Muscle of leg (tissue), 11 donors: Measurements from ENCODE around the gene RPL28. TPM values are rescaled to one million over a fixed set of nuclear protein-coding genes. Genes with fewer than 3 reads are reported as not detected.

ENCODE experiments used
- DNase-seq: peaks from one replicate; pipeline ENCODE4 v3.0.0; 2013
- H3K27ac ChIP-seq: one replicate; pipeline ENCODE4 v1.5.1; 2013; ENCODE audit warnings: mild to moderate bottlenecking, low read length, control low read depth
- H3K27me3 ChIP-seq: one replicate; pipeline ENCODE4 v1.6.1; 2013; ENCODE audit warnings: low read length; ENCODE audit not compliant: control insufficient read depth, insufficient read depth
- H3K36me3 ChIP-seq: one replicate; pipeline ENCODE4 v1.6.1; 2013; ENCODE audit warnings: low read length; ENCODE audit not compliant: control insufficient read depth, insufficient read depth
- H3K4me1 ChIP-seq: one replicate; pipeline ENCODE4 v1.6.1; 2013; ENCODE audit warnings: low read length; ENCODE audit not compliant: control insufficient read depth, insufficient read depth
- H3K4me3 ChIP-seq: one replicate; pipeline ENCODE4 v1.5.1; 2013; ENCODE audit warnings: low read length, control low read depth
- H3K9me3 ChIP-seq: replicated peaks from 2 replicates; pipeline ENCODE4 v1.6.1; 2013; ENCODE audit warnings: low read depth, low read length; ENCODE audit not compliant: control insufficient read depth
- WGBS: methylation state at CpG from one replicate; pipeline ENCODE4 v1.1.5; 2013; ENCODE audit warnings: missing lambda C conversion rate; ENCODE audit not compliant: insufficient coverage; 5-methylcytosine and 5-hydroxymethylcytosine counted together
- polyA plus RNA-seq, 8 donors: library from polyadenylated mRNA; unstranded; fragments of 120-200 nt; gene quantifications; one replicate each; pipeline versions ENCODE4 v1.2.1 to v1.2.3, GENCODE V29; 2013; ENCODE audit warnings: inconsistent platforms in 1 of 8, low replicate concordance in 1 of 8; ENCODE audit not compliant: insufficient read length in 8 of 8, insufficient read depth in 1 of 8
- total RNA-seq: library from RNA; stranded (reverse); fragments of 120-200 nt; gene quantifications from one replicate; pipeline ENCODE4 v1.2.4, GENCODE V29; 2013

The RPL28 gene
- total and polyA plus RNA-seq, 9 donors = 463 to 2,410 (median 1,826) TPM

DNA sequence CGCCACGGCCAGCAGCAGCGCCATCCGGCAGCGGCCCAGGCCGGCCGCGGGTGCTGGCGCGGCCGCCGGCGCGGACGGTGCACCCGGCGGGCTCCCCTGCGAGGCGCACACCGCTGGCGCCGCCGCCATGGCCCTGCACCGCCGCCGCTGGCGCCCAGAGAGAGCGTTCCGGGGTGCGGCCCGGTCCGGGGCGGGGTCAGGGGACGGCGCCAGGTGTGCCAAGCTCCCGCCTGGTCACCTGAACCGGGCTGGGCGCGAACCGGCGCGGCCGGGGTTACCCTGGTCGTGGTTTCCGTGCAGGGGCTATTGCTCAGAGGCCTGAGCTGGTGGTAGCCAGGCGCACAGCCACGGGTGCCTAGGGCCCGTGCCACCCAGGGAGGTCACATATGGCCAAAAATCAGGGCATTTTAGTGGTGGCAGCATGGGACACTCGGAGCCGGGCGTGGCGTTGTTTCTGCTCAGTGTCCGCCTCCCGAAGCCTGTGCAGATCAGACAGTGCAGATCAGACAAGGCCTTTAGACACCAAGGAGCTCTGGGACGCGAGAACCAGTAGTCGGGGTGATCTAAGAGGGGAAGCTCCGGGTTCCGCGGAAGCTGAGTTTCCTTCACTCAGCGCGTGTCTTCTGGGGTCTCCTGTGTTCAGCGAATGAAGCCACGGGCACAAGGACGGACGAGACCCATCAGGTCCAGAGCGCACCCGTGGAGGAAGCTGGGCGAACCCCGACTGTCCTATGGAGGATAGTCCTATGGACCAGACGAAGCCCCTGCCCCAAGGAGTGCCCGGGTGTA lies 1.4 kb upstream of the RPL28 start, which contains the start of gene TMEM238:
Gene TMEM238 (minus strand): TSS at position 162 of the 789 bp plus-strand sequence. CDS start 33 bp downstream, at position 129.
- peaks cover 49% of the 10 kb centered on the region for H3K4me1 ChIP-seq
- peak within 1 kb of the TSS; percentile 99 for H3K27ac ChIP-seq
- no peak for DNase-seq
- 20% methylated on average over 72 of the region's 72 CpGs for WGBS
- H3K36me3 ChIP-seq = peaks cover 29% of the 10 kb centered on the region
- H3K4me3 ChIP-seq = peak within 1 kb of the TSS; percentile 98
- no peaks in the 10 kb centered on the region for H3K9me3 ChIP-seq
- H3K27me3 ChIP-seq = no peaks in the 10 kb centered on the region

- H3K4me3 ChIP-seq = peak overlapping the region; percentile 98
- peak; percentile 99 for DNase-seq
- no peaks in the 10 kb centered on the region for H3K27me3 ChIP-seq
- H3K36me3 ChIP-seq = peaks cover 37% of the 10 kb centered on the region
- peak overlapping the region; percentile 99 for H3K27ac ChIP-seq
- peaks cover 46% of the 10 kb centered on the region for H3K4me1 ChIP-seq
- H3K9me3 ChIP-seq = no peaks in the 10 kb centered on the region
- 6% methylated on average over 20 of the region's 34 CpGs for WGBS
Observed at GRCh38 chr19:55384920-55385723, 610 bp upstream of the RPL28 start.

DNA sequence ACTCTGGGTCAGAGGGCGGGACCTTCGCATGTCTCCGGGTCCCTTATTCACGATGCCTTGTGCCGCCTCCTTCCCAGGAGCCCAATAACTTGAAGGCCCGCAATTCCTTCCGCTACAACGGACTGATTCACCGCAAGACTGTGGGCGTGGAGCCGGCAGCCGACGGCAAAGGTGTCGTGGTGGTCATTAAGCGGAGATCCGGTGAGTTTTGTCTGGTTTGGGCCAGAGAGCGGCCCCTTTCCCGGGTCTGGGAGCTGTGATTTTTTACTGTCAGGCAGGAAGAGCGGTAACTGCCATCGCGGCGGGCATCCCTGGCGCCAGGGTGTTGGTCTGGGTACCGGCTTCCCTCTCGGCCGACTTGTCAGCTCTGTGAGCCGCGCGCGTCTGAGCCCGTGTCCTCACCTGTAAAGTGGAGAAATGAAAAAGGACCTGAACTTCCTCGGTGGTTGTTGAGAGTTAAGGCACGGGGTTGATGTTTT lies 800 bp downstream of the RPL28 start:
- peak overlapping the region; percentile 90 for H3K27ac ChIP-seq
- 2% methylated on average over 33 of the region's 33 CpGs for whole genome bisulfite sequencing
- H3K4me1 ChIP-seq = peaks cover 51% of the 10 kb centered on the region
- no peaks in the 10 kb centered on the region for H3K27me3 ChIP-seq
- no peak for DNase-seq
- H3K4me3 ChIP-seq = peak overlapping the region; percentile 98
- H3K9me3 ChIP-seq = no peaks in the 10 kb centered on the region
- peaks cover 49% of the 10 kb centered on the region for H3K36me3 ChIP-seq

- peaks cover 50% of the 10 kb centered on the region for H3K36me3 ChIP-seq
- H3K9me3 ChIP-seq = no peaks in the 10 kb centered on the region
- no peaks in the 10 kb centered on the region for H3K27me3 ChIP-seq
- peaks cover 51% of the 10 kb centered on the region for H3K4me1 ChIP-seq
- no peak overlapping the region for H3K4me3 ChIP-seq
- no peak overlapping the region for H3K27ac ChIP-seq
- 82% methylated on average over 10 of the region's 24 CpGs for WGBS
- no peak for DNase-seq
Observed at GRCh38 chr19:55387736-55388497, 2.2 kb downstream of the RPL28 start.

GRCh38 chr19:55389386-55390317 lies 3.9 kb downstream of the RPL28 start:
- H3K27me3 ChIP-seq = no peaks in the 10 kb centered on the region
- H3K27ac ChIP-seq = no peak overlapping the region
- H3K36me3 ChIP-seq = peaks cover 50% of the 10 kb centered on the region
- no peak for DNase-seq
- H3K4me1 ChIP-seq = peaks cover 41% of the 10 kb centered on the region
- no peak overlapping the region for H3K4me3 ChIP-seq
- no peaks in the 10 kb centered on the region for H3K9me3 ChIP-seq
- 75% methylated on average over 14 of the region's 21 CpGs for WGBS

GRCh38 chr19:55390461-55390880 lies 4.7 kb downstream of the RPL28 start:
- WGBS = 67% methylated on average over 3 of the region's 7 CpGs
- DNase-seq = no peak
- no peaks in the 10 kb centered on the region for H3K9me3 ChIP-seq
- H3K27me3 ChIP-seq = no peaks in the 10 kb centered on the region
- H3K27ac ChIP-seq = peak overlapping the region; percentile 7
- H3K36me3 ChIP-seq = peaks cover 50% of the 10 kb centered on the region
- H3K4me1 ChIP-seq = peaks cover 36% of the 10 kb centered on the region
- H3K4me3 ChIP-seq = no peak overlapping the region

- no peaks in the 10 kb centered on the region for H3K9me3 ChIP-seq
- DNase-seq = no peak
- no peak overlapping the region for H3K4me3 ChIP-seq
- WGBS = 66% methylated on average over 7 of the region's 12 CpGs
- no peaks in the 10 kb centered on the region for H3K27me3 ChIP-seq
- H3K4me1 ChIP-seq = peaks cover 36% of the 10 kb centered on the region
- peaks cover 50% of the 10 kb centered on the region for H3K36me3 ChIP-seq
- H3K27ac ChIP-seq = no peak overlapping the region
Observed at GRCh38 chr19:55391191-55391670, 5.5 kb downstream of the RPL28 start.

DNA sequence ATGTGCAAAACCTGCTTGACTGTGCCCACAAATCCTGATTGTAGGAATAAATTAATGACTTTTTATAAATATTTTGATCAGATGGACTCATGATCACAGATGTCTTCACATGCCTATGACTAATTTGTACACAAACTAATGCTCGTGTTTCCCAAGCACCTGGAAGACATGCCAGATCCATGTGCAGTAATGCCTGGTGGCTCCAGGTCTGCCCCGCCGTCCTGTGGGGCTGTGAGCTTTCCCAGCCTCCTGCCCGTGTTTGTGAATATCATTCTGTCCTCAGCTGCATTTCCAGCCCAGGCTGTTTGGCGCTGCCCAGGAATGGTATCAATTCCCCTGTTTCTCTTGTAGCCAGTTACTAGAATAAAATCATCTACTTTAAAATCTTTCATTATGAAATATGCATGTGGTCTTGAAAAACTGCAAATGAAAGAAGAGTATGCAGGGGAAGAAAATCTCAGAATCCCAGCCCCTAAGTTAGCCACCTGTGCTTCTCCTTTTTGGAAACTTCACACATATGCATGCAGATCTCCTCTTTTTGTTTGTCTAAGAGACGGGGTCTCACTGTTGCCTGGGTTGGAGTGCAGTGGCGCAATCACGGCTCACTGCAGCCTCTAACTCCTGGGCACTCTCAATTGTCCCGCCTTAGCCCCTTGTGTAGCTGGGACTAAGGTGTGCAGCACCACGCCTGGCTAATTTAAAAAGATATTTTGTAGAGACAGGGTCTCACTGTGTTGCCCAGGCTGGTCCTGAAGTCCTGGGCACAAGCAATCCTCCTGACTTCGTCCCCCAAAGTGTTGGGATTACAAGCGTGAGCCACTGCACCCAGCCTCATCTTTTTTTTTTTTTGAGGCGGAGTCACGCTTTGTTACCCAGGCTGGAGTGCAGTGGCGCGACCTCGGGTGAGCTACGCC lies 6.2 kb downstream of the RPL28 start:
- Histone ChIP-seq H3K27me3 (no peaks in the 10 kb centered on the region), H3K4me1 (peaks cover 29% of the 10 kb centered on the region), H3K9me3 (no peaks in the 10 kb centered on the region), H3K27ac (no peak overlapping the region), H3K4me3 (no peak overlapping the region), H3K36me3 (peaks cover 45% of the 10 kb centered on the region)
- WGBS = 64% methylated on average over 12 of the region's 18 CpGs
- DNase-seq = no peak
